Panc1 (cell line): ENCODE results near the gene PMP22. TPM values are rescaled to one million over a fixed set of nuclear protein-coding genes. Genes with fewer than 3 reads are reported as not detected.

ENCODE experiments used
- ATAC-seq: fragments of 200-7000 bp; cut with Tn5 transposase; 2 replicates; pipeline ENCODE4 v1.9.1; 2020; ENCODE audit warnings: mild to moderate bottlenecking, moderate library complexity
- BruUV-seq: library from RNA; stranded (reverse); fragments of 400-500 nt; replicated peaks from 2 replicates; lab custom pipeline; 2021; lab: Mats Ljungman, UMichigan
- CTCF ChIA-PET: fragments of 300-600 bp; sonication (Branson Sonifier 250); formaldehyde crosslinking; loops from one replicate; lab custom pipeline; 2022; ENCODE audit warnings: antibody characterized with exemption; lab: Charles Lee
- POLR2A ChIA-PET: fragments of 300-600 bp; sonication (Branson Sonifier 250); formaldehyde crosslinking; loops from one replicate; lab custom pipeline; 2022; ENCODE audit warnings: antibody characterized with exemption; lab: Charles Lee
- DNase-seq: peaks from one replicate; pipeline ENCODE4 v3.0.0-alpha.2; 2010; ENCODE audit warnings: low read depth, low spot score
- H3K27ac ChIP-seq: 2 replicates; pipeline ENCODE4 v1.5.1; 2011; ENCODE audit warnings: mild to moderate bottlenecking, low read length, inconsistent platforms
- H3K27me3 ChIP-seq: fragments of 200-500 bp; sonication (Bioruptor generic); 2 replicates; pipeline ENCODE4 v1.6.0; 2014; ENCODE audit warnings: low read length, inconsistent platforms; ENCODE audit not compliant: control insufficient read depth, insufficient read depth
- H3K36me3 ChIP-seq: fragments of 200-500 bp; sonication (Bioruptor generic); 2 replicates; pipeline ENCODE4 v1.5.1; 2014; ENCODE audit warnings: inconsistent platforms, mild to moderate bottlenecking, low read length, moderate library complexity; ENCODE audit not compliant: control insufficient read depth, insufficient read depth
- H3K4me1 ChIP-seq: 2 replicates; pipeline ENCODE4 v1.5.1; 2011; ENCODE audit warnings: inconsistent platforms, mild to moderate bottlenecking, low read length, moderate library complexity; ENCODE audit not compliant: control insufficient read depth, insufficient read depth
- H3K4me3 ChIP-seq, 2 experiments: 2 replicates each; pipeline ENCODE4 v1.5.1; 2011 to 2012; ENCODE audit warnings: low read depth in 2 of 2, low read length in 2 of 2, mild to moderate bottlenecking in 2 of 2, inconsistent platforms in 1 of 2, moderate library complexity in 1 of 2
- H3K9me3 ChIP-seq: fragments of 200-500 bp; sonication (Bioruptor generic); 2 replicates; pipeline ENCODE4 v1.5.1; 2014; ENCODE audit warnings: low read depth, mild to moderate bottlenecking, inconsistent platforms, low read length, moderate library complexity; ENCODE audit not compliant: control insufficient read depth, insufficient read depth
- CTCF ChIP-seq: fragments of 450-650 bp; IDR thresholded peaks from 2 replicates; pipeline ENCODE4 v1.5.1; 2017; ENCODE audit warnings: mild to moderate bottlenecking
- POLR2AphosphoS5 ChIP-seq: IDR thresholded peaks from 2 replicates; pipeline ENCODE4 v1.6.1; 2012; ENCODE audit warnings: mild to moderate bottlenecking, low read depth, low read length, moderate library complexity
- REST ChIP-seq, 2 experiments: IDR thresholded peaks; 2 replicates each; pipeline ENCODE4 v1.6.1; 2011 to 2012; ENCODE audit warnings: low read depth in 2 of 2, control low read depth in 1 of 2, low read length in 1 of 2, mild to moderate bottlenecking in 1 of 2, moderate library complexity in 1 of 2; ENCODE audit not compliant: insufficient read depth in 1 of 2
- SIN3A ChIP-seq: IDR thresholded peaks from 2 replicates; pipeline ENCODE4 v1.6.1; 2012; ENCODE audit warnings: low read depth, mild to moderate bottlenecking, low read length, moderate library complexity, borderline replicate concordance; ENCODE audit not compliant: insufficient read depth
- TCF7L2 ChIP-seq: IDR thresholded peaks from 2 replicates; pipeline ENCODE4 v1.6.1; 2011; ENCODE audit warnings: mild to moderate bottlenecking, low read depth, low read length, inconsistent platforms
- in situ Hi-C: cut with HindIII; loops from 2 replicates; pipeline ENCODE4 v1.10.0; 2016; ENCODE audit warnings: low sequenced_read_pairs, low pct_unique_long_range_greater_than_20kb
- intact Hi-C: fragments of 100-400 bp; cut with micrococcal nuclease; formaldehyde crosslinking; loops from one replicate; pipeline ENCODE4 v1.10.0; 2022; ENCODE audit not compliant: unreplicated experiment
- total RNA-seq: library from RNA; stranded (reverse); gene quantifications from one replicate; pipeline ENCODE4 v1.2.1, GENCODE V29; 2021; ENCODE audit not compliant: unreplicated experiment

The PMP22 gene
- total RNA-seq, 1 experiment from 2014 or later, result 6.0 TPM

- DNase-seq (no peak), ATAC-seq (no peak)
- no peak overlapping the region for H3K4me3 ChIP-seq
- no peaks in the 10 kb centered on the region for H3K4me1 ChIP-seq
- in situ Hi-C loops (no loop called here), intact Hi-C loops (no loop called here)
- POLR2A ChIA-PET, result no interaction called here
- no peaks in the 10 kb centered on the region for H3K9me3 ChIP-seq
- H3K27ac ChIP-seq, result no peak overlapping the region
- BruUV-seq, result no TSS peak
- CTCF ChIA-PET, result no interaction called here
- H3K36me3 ChIP-seq, result no peaks in the 10 kb centered on the region
- no peaks in the 10 kb centered on the region for H3K27me3 ChIP-seq
- TF ChIP-seq REST (IDR thresholded peaks at IDR 0.05; ENCODE audit: insufficient read depth in 1 of 2, low read depth in 2 of 2, low read length in 1 of 2), result no peak
- no peak for TF ChIP-seq POLR2AphosphoS5
- TF ChIP-seq CTCF, result no peak
- TF ChIP-seq SIN3A, result no peak
- no peak for TF ChIP-seq TCF7L2
Observed at GRCh38 chr17:15237106-15237425, 28.1 kb downstream of the PMP22 start.

GRCh38 chr17:15236281-15237105 lies 28.6 kb downstream of the PMP22 start:
- Histone ChIP-seq H3K27me3 (no peaks in the 10 kb centered on the region), H3K9me3 (no peaks in the 10 kb centered on the region), H3K4me1 (no peaks in the 10 kb centered on the region), H3K4me3 (no peak overlapping the region), H3K36me3 (no peaks in the 10 kb centered on the region), H3K27ac (no peak overlapping the region)
- TF ChIP-seq SIN3A, result no peak
- TF ChIP-seq REST (IDR thresholded peaks at IDR 0.05; ENCODE audit: insufficient read depth in 1 of 2, low read depth in 2 of 2, low read length in 1 of 2), result no peak
- no peak for TF ChIP-seq CTCF
- no peak for TF ChIP-seq POLR2AphosphoS5
- TF ChIP-seq TCF7L2, result no peak
- ChIA-PET POLR2A (no interaction called here), CTCF (no interaction called here)
- no TSS peak for BruUV-seq
- intact Hi-C loops, result no loop called here
- in situ Hi-C loops, result no loop called here
- DNase-seq, result no peak
- ATAC-seq, result no peak
